Fibroblast of gingiva (primary cell): Measurements from ENCODE around the gene MAP4K5.

Experiments used
- DNase-seq: peaks from one replicate; pipeline ENCODE4 v3.0.0-alpha.2; 2011; ENCODE audit warnings: low read depth

MAP4K5 gene

DNA sequence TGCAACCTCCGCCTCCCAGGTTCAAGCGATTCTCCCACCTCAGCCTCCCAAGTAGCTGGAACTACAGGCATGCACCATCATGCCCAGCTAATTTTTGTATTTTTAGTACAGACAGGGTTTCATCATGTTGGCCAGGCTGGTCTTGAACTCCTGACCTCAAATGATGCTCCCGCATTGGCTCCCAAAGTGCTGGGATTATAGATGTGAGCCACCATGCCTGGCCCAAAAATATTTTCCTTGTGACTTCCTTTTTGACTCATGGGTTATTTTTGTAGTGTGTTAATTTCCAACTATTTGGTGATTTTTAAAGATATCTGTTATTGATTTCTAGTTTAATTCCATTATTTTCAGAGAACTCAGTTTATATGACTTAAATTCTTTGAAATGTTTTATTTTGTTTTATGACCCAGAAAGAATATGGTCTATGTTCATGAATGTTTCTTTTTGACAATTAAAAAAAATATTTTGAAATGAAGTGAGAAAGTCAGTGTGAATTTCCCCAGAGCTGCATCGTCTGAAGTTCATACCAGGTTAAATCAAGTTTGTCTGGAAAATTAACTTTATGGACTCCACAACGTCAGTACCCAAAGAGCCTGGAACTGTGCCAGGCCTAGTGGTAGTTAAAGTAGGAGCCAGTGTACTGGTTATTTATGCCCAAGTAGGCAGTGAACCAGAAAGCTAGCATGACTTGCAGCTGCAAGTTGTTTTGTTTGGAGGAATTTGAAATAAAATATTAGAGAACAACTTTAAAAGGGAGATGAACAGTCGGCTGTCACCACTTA lies 132.9 kb downstream of the MAP4K5 start:
- peak; percentile 81 for DNase-seq

DNA sequence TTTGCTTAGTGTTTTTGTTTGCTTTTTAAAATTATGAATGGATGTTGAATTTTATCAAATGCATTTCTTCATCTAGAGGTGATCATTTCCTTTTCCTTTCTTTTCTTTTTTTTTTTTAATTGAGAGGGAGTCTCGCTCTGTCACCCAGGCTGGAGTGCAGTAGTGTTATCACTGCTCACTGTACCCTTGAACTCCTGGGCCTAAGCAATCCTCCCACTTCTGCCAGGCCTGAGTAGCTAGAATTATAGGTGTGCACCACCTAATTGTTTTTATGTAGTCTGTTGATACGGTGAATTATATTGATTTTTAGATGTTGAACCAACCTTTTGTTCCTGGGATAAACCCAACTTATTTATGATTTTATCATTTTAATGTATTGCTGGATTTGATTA lies 134.2 kb downstream of the MAP4K5 start:
- no peak for DNase-seq

DNA sequence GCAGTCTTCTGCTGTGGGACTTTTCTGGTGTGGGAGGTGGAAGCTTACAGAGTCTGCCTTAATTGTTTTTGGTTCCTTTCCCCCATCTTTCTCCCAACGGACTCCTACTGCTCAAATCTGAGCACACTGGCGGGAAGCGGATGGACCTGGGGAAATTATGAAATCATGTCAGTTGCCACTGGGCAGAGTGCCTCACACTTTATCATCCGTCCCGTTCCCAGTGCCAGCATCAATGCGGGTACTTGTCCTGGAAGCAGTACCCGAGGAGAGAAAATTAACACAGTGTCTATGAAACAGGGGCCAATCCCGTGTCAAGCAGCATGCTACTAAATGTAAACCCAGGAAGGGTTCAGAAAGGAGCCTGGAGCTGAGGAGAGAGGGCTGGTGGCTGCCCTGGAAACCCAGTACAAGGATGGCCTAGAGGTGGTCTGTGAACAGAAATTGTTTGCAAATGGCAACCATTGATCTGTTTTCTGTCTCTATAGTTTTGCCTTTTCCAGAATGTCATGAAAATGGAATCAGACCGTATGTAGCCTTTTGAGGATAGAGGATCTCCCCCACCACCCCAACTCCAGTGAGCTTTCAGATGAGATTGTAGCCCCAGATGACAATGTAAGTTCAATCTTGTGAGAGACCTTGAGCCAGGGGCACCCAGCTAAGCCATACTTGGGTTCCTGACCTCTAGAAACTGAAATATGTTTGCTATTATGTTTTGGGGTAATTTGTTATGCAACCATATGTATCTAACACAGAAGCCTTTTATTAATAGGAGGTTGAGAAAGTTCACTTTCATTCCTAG lies 134.8 kb downstream of the MAP4K5 start:
- peak; percentile 21 for DNase-seq

DNA sequence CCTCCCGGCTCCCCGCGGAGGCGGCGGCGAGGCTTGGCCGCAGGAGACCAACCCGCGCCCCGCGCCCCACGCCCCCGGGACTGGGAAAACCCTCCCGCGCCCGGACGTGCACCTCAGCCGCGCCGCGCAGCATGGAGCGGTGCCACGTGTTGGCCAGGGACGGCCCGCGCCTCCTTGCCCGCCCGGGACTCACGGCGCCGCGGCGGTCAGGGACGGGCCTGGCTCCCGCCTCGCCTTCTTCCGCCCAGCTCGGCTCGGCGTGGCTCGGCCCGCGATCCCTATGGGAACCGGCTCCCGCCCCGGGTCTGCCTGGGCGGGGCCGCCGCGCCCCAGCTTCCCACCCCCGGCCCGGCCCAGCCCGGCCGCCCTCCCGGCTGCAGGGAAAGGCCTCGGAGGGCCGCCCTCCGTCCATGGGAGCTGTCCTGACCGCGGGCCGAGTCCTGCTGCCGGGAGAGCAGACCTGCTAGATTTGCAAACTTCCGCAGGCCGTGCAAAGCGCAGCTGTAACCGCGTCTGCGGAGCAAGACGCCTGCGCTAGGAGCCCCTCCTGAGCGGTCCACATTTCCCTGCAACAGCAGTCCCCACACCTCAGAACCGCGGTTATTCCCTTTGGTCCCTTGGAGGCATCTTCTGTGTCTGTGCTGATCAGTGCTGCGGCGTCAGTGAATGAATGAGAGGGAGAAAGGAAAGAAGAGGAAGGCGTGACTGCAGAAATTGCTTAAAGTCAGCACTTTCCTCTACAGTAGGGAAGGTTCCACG lies 135.6 kb downstream of the MAP4K5 start, which contains the start of gene CDKL1:
Gene CDKL1 (minus strand): TSS at position 251 of the 759 bp plus-strand sequence. CDS start 1,013 bp downstream, outside the sequence.
- DNase-seq, result peak; percentile 68

DNA sequence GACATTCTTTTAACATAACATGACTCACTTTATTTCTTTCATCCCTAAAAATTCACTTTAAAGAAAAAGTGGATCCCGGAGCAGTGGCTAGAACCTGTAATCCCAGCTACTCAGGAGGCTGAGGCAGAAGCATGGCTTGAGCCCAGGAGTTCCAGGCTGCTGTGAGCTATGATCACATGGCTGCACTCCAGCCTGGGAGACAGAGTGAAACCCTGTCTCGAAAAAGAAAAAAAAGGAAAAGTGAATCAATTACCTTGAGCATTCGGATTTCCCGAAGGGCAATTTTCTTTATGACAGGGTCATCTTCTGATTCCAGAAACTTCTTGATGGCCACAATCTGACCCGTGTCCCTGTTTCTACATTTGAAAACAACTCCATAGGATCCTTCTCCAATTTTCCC lies 136.9 kb downstream of the MAP4K5 start:
- no peak for DNase-seq

DNA sequence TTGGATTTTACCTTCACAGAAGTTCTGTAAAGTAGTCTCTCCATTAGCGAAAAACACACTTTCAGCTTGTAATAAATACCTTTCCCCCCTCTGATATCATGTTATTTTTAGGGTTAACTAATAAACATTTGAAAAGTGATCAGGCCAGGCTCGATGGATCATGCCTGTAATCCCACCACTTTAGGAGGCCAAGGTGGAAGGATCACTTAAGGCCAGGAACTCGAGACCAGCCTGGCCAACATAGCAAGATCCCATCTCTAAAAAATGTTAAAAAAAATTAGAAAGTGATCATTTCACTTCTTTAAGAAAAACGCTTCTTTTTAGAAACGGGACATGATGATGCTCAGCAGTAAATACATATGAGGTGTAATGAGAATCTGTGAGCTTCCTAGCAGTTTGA lies 137.7 kb downstream of the MAP4K5 start:
- DNase-seq, result no peak

DNA sequence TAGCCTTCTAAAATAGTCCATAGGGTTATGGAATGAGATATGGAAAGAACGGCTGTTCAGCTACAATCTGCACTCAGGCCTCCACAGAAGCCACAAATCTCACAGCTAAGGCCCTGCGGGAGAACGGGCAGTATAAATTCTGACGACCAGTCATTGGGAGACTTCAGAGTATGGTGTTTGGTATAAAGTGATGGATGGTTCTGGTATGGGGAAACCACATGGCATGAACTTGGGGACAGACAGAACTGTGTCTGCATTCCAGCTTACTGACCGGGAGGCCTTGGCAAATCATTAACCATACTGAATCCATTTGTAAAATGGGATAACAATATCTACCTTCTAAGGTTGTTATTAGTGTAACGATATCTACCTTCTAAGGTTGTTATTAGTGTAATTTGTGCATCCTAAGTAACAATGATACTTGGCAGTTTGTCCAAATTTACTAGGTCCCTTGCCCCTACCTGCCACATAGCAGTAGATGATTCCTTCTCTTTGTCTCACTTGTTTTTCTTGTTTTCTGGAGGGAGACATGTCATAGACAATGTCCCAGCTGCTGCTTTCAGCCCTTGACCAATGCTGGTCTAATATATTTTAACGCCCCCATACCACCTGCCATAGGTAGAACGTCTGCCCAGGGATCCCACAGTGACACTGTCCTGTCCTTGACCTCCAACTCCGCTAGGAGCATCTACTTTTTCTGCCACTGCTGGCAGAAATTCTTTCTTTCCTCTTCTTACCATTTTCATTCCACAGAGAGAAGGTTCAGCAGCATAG lies 142.5 kb downstream of the MAP4K5 start:
- DNase-seq, result no peak

DNA sequence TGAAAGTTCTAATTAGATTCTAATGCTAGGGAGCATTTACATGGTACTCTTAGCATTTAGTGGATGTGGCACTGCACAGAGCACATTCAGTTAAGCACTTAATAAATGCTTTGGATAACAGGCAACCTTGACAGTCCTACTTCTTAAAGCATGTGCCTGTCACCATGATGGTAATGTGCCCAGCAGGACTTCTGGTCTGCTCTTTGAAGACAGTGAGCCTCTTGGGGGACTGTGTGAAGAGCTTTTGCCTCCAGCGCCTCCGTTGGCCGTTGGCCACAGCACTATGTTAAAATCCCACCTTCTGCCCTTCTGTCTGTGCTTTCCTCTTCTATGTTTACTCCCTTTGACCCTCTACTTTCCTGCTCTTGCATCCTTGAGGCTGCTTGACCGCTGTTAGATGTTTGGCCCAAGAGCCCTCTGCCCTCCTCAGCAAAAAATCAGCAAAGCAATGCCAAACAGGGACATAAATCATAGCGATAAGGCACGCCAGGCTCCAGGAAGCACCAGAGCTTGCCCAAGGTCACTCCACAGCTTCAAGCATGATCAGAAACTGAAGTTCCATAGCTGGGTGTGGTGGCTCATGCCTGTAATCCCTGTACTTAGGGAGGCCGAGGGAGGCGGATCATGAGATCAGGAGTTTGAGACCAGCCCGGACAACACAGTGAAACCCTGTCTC lies 144.0 kb downstream of the MAP4K5 start:
- no peak for DNase-seq

DNA sequence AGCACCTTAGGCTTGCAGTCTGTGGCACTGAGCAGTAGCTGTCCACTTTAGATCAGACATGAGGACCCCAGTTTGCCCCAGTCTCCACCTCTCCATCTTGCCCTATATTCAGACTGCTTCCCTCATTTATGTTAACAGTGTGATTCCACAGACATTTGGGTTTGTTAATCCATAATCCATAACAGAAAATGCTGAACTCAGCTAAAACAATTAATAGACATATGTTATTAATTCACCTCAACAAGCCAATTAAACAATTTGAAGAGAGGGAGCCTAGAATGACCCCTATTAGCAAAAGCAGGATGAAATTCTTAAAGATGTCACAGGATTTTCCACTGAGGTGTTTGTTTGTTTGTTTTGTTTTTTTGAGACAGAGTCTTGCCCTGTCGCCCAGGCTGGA lies 144.8 kb downstream of the MAP4K5 start:
- DNase-seq, result no peak

DNA sequence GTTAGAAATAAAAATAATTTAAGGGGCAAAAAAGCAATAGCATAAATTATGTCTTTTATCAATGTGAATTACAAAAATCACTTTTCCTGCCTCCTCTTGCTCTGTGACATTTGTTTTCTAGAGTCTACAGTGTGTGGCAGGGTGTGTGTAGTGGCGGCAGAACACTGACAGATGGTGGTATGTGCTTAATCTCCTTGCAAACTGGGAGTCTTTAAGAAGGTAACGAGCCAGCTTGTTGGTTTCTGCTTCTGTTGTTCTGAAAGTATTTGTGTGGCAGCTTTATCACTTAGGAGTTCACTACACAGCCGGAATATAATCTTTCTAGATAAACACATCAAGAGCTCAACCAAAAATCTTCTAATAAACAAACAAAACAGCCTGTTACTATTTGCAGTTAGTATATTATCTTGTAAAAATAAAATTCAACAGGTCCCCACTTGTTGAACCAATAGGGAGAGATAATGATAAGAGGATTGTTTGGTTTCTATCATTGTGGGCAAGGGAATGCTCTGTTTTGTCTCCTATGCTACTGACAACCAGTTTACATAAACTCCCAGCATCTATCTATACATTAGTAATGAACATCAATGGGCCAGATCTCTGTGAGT lies 148.6 kb downstream of the MAP4K5 start:
- no peak for DNase-seq

DNA sequence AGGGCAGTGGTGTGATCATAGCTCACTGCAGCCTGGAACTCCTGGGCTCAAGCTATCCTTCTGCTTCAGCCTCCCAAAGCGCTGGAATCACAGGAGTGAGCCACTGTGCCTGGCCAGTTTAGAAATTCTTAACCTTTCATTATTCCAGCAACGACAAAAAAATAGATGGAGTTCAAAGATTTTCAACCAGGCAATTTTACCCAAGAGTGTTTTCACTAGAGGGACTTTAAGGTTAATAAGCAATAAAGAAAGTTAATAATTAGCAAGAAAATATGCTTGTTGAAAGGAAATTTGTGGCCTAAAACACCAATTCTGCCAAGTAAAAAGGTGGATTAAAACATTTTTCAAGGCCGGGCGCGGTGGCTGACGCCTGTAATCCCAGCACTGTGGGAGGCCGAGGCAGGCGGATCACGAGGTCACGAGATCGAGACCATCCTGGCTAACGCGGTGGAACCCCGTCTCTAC lies 150.5 kb downstream of the MAP4K5 start:
- DNase-seq, result no peak

DNA sequence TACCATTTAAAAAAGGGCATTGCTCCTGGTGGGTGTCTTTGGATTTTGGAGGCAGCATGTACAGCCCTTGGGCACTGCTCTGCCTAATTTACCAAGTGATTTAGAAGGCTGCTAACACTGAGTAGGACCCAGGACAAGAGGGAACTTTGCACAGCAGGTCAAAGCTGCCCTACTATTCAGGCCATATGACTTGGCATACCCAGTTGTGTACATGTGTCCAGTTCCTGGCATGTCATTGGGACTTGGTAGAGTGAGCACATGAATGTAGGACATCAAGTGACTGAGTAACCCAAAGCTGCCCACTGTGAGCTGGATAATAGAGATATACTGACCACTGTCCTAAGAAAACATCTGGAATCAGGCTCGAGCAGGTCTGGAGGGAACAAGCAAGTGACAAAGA lies 151.4 kb downstream of the MAP4K5 start:
- DNase-seq, result no peak

DNA sequence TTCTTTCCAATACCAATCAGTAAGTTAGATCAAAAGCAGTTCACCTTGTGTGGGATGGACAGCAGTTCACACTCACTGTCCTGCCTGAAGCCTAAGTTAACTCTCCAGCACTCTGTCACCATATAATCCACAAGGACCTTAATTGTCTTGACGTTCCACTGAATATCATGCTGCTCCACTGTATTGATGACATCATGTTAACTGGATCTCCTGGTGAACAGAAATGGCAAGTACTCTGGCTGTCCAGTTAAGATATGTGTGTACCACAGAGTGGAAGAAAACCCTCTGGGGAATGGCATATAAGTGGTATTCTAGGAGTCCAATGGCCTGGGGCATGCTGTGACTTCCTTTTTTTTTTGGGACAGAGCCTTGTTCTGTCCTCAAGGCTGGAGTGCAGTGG lies 151.9 kb downstream of the MAP4K5 start:
- DNase-seq, result no peak

DNA sequence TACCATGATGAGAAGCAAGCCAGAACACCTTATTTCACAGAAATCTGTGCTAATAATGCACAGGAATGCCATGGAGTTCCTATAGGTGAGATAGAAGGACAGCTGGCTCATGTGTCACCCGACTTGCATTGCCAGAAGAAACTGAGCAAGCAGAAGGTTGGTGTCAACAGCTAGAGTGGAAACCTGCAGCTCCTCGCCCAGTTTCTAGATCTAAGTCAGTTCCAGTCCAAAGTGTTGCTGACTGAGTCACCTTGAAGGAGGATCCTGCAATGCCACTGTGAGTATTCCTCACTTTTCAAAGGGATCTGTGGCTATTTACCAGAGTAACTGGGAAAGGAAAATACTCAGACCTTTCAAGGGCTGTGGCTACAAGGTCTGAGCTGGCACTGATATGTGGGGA lies 152.8 kb downstream of the MAP4K5 start:
- DNase-seq, result no peak

DNA sequence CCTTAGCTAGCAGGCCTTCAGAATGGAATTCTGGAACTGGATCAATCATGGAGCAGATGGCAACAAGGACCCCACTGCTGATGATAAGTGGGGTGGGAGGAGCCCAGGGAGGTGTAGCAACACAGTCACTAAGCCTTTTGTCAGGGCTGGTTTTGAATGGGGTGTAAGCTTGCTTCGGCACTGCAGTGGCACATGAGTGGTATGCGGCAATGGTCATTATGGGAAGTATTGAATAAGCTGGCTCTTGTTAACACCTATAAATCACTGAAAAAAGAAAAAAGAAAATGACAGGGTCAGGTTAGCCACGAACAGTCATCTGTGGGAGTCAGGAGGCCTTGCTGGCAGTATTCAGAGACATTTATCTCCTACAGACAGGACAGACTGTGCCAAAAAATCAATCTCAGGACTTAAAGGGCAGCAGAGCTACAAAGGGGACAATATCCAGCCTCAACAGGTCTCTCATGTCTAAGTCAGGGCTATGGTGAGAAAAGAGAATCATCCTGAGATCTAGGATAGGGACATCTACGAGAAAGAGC lies 154.8 kb downstream of the MAP4K5 start:
- no peak for DNase-seq

DNA sequence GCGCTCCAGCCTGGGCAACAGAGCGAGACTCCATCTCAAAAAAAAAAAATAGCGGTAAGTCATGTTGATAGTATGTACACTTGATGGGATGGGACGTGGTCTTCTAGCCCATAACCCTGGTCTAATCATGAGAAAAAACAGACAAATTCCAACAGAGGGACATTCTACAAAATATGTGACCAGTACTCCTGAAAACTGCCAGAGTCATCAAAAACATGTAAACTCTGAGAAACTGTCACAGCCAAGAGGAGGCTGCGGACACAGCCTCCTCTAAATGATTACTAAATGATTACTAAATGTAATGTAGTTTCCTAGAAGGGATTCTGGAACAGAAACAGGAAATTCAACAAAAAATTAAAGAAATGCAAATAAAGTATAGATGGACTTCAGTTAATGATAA lies 156.6 kb downstream of the MAP4K5 start:
- DNase-seq, result no peak

DNA sequence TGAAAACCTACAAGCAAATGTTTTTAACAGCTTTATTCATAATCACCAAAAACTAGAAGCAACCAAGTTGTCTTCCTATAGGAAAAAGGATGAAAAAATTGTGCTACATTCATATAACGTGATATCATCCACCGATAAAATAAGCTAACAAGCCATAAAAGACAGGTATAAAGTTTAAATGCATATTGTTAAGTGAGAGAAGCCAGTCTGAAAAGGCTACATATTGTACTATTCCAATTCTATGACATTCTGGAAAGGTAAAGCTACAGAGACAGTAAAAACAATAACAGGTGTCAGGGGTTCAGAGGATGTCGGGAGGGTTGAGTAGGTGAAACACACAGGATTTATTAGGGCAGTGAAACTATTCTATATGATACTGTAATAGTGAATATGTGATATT lies 158.4 kb downstream of the MAP4K5 start:
- no peak for DNase-seq

DNA sequence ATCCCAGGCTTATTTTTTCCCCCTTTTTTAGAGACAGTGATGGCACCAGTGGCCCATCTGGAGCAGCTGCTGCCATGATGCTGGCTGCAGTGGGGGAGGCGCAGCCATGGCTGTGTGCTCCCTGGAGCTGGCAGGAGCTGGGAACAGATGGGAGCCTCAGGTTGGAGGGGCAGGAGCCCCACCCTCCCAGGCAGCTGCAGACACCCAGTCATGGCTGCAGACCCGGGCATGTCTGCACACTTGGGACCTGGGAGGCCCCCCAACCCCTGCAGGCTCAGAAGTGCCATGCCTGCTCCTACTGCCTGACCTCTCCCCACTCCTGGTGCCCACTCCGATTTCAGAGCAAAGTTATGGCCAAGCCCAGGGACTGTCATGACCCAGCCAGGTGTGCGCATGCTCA lies 160.8 kb downstream of the MAP4K5 start:
- no peak for DNase-seq
